ENCODE results near the gene DVL2. TPM values are rescaled to one million over a fixed set of nuclear protein-coding genes. Genes with fewer than 3 reads are reported as not detected.
A peak's percentile ranks its signal among the peaks of the same experiment; 100 is the strongest.

The DVL2 gene
- total RNA-seq, 2 donors from 2014 or later: 52.3 to 116 TPM

GRCh38 chr17:7176841-7177190, 57.5 kb downstream of the DVL2 start:
- intact Hi-C loops (cut with DNase I): loop anchor here (5.0 kb wide), 1 partner anchor 130 kb away; no protein-coding TSS in a partner anchor
- no peak for TF ChIP-seq POLR2A (IDR thresholded peaks at IDR 0.05)
- TF ChIP-seq POLR2AphosphoS5 (IDR thresholded peaks at IDR 0.05): no peak
- TF ChIP-seq CTCF (IDR thresholded peaks at IDR 0.05): no peak
- Histone ChIP-seq H3K36me3 (no peaks in the 10 kb centered on the region), H3K4me3 (no peak overlapping the region), H3K27ac (no peak overlapping the region), H3K4me1 (replicated peaks) (peaks cover 6% of the 10 kb centered on the region), H3K9me3 (no peaks in the 10 kb centered on the region), H3K27me3 (replicated peaks; ENCODE audit: insufficient read depth) (no peaks in the 10 kb centered on the region)
- DNase-seq (ENCODE audit: low spot score): no peak
- 3% methylated on average over 17 of the region's 17 CpGs for WGBS

- Histone ChIP-seq H3K27ac (no peak overlapping the region), H3K27me3 (replicated peaks; ENCODE audit: insufficient read depth) (no peaks in the 10 kb centered on the region), H3K4me3 (no peak overlapping the region), H3K36me3 (no peaks in the 10 kb centered on the region), H3K9me3 (no peaks in the 10 kb centered on the region), H3K4me1 (replicated peaks) (peaks cover 6% of the 10 kb centered on the region)
- no peak for TF ChIP-seq POLR2A (IDR thresholded peaks at IDR 0.05)
- TF ChIP-seq CTCF (IDR thresholded peaks at IDR 0.05): no peak
- TF ChIP-seq POLR2AphosphoS5 (IDR thresholded peaks at IDR 0.05): no peak
- 78% methylated on average over 1 of the region's 1 CpG for WGBS
- no peak for DNase-seq (ENCODE audit: low spot score)
- intact Hi-C loops (cut with DNase I): loop anchor here (5.0 kb wide), 1 partner anchor 129 kb away; no protein-coding TSS in a partner anchor
These were observed 58.0 kb downstream of the DVL2 start for GRCh38 chr17:7176107-7176840.

MicroRNA genes within 50 kb of the gene (microRNA counts, 767-probe panel; counts per million panel counts)
- 0 to 431 counts per million in 2 donors for microRNA hsa-miR-324-3p
- microRNA hsa-miR-324-5p: 2,726 to 2,949 counts per million in 2 donors

Small RNA genes lying within 50 kb of the gene (microRNA-seq; reads per million reads assigned to microRNA genes)
- gene MIR324: 2,250 reads per million, percentile 91 among the genes with 10 or more reads in this experiment

Small RNA genes lying within 50 kb of the gene (small RNA-seq; reads per million reads assigned to genes)
- gene AC120057.4 (0 reads per million in 2 donors), gene MIR324 (8.8 to 14.4 reads per million in 2 donors), gene RF00019 (0 reads per million in 2 donors)

Other genes with a start within 250 kb of the DVL2 start
- gene ALOX12, start 238.5 kb downstream of the DVL2 start, total RNA-seq: under 1 TPM; 0.27 to 0.62 TPM
- 100 to 1,000 TPM; 348 to 418 TPM for gene RNASEK, start 221.9 kb downstream of the DVL2 start, total RNA-seq
- 1 to 10 TPM in 1 of 2 donors, under 1 TPM in 1; 0.96 to 4.0 TPM for gene BCL6B, start 211.5 kb downstream of the DVL2 start, total RNA-seq
- 1 to 10 TPM; 1.7 to 1.8 TPM for gene SLC16A13, start 198.5 kb downstream of the DVL2 start, total RNA-seq
- gene SLC16A11, start 190.4 kb downstream of the DVL2 start, total RNA-seq: 1 to 10 TPM; 1.8 to 2.3 TPM
- 1 to 10 TPM in 1 of 2 donors, under 1 TPM in 1; 0.55 to 5.7 TPM for gene CLEC10A, start 154.3 kb downstream of the DVL2 start, total RNA-seq
- under 1 TPM in 1 of 2 donors, not detected in 1; 0.41 TPM for gene ASGR2, start 119.7 kb downstream of the DVL2 start, total RNA-seq
- gene ASGR1, start 55.1 kb downstream of the DVL2 start, total RNA-seq: 1 to 10 TPM in 1 of 2 donors, under 1 TPM in 1; 0.50 to 9.4 TPM
- 10 to 100 TPM in 1 of 2 donors, 1 to 10 TPM in 1; 9.3 to 31.6 TPM for gene DLG4, start 14.7 kb downstream of the DVL2 start, total RNA-seq
- gene ACADVL, start 14.6 kb downstream of the DVL2 start, total RNA-seq: 100 to 1,000 TPM; 589 to 593 TPM
- 10 to 100 TPM; 41.2 to 92.5 TPM for gene PHF23, start 4.9 kb upstream of the DVL2 start, total RNA-seq
- gene GABARAP, start 7.9 kb upstream of the DVL2 start, total RNA-seq: 100 to 1,000 TPM; 493 to 527 TPM
- 100 to 1,000 TPM in 1 of 2 donors, 10 to 100 TPM in 1; 61.2 to 107 TPM for gene CTDNEP1, start 17.2 kb upstream of the DVL2 start, total RNA-seq
- 10 to 100 TPM; 50.1 to 65.2 TPM for gene ELP5, start 17.7 kb upstream of the DVL2 start, total RNA-seq
- 10 to 100 TPM; 42.0 to 45.8 TPM for gene CLDN7, start 28.0 kb upstream of the DVL2 start, total RNA-seq
- 10 to 100 TPM; 13.8 to 27.4 TPM for gene SLC2A4, start 47.2 kb upstream of the DVL2 start, total RNA-seq
- gene YBX2, start 60.1 kb upstream of the DVL2 start, total RNA-seq: 10 to 100 TPM in 1 of 2 donors, under 1 TPM in 1; 0.64 to 49.1 TPM
- gene EIF5A, start 73.1 kb upstream of the DVL2 start, total RNA-seq: 100 to 1,000 TPM; 172 to 195 TPM
- gene GPS2, start 80.8 kb upstream of the DVL2 start, total RNA-seq: 100 to 1,000 TPM in 1 of 2 donors, 10 to 100 TPM in 1; 88.4 to 140 TPM
- gene NEURL4, start 94.8 kb upstream of the DVL2 start, total RNA-seq: 10 to 100 TPM; 15.7 to 36.0 TPM
- 1 to 10 TPM; 2.5 to 6.5 TPM for gene ACAP1, start 102.0 kb upstream of the DVL2 start, total RNA-seq
- 10 to 100 TPM in 1 of 2 donors, 1 to 10 TPM in 1; 8.9 to 15.2 TPM for gene KCTD11, start 117.6 kb upstream of the DVL2 start, total RNA-seq
- not detected for gene TMEM95, start 120.6 kb upstream of the DVL2 start, total RNA-seq
- gene TNK1, start 146.6 kb upstream of the DVL2 start, total RNA-seq: 10 to 100 TPM in 1 of 2 donors, 1 to 10 TPM in 1; 9.9 to 28.4 TPM
- gene PLSCR3, start 160.0 kb upstream of the DVL2 start, total RNA-seq: 10 to 100 TPM; 25.8 to 26.4 TPM
- gene TMEM256, start 169.6 kb upstream of the DVL2 start, total RNA-seq: 100 to 1,000 TPM in 1 of 2 donors, 10 to 100 TPM in 1; 63.0 to 192 TPM
- 10 to 100 TPM in 1 of 2 donors, 1 to 10 TPM in 1; 8.6 to 16.2 TPM for gene NLGN2, start 173.3 kb upstream of the DVL2 start, total RNA-seq
- gene SPEM1, start 185.8 kb upstream of the DVL2 start, total RNA-seq: 1 to 10 TPM in 1 of 2 donors, not detected in 1; 3.6 TPM
- 1 to 10 TPM in 1 of 2 donors, not detected in 1; 5.3 TPM for gene SPEM2, start 191.1 kb upstream of the DVL2 start, total RNA-seq
- under 1 TPM; 0.09 to 0.11 TPM for gene SPEM3, start 194.3 kb upstream of the DVL2 start, total RNA-seq
- gene TMEM102, start 200.9 kb upstream of the DVL2 start, total RNA-seq: 10 to 100 TPM in 1 of 2 donors, 1 to 10 TPM in 1; 9.9 to 10.3 TPM
- 1 to 10 TPM; 1.2 to 4.2 TPM for gene FGF11, start 205.0 kb upstream of the DVL2 start, total RNA-seq
- 10 to 100 TPM in 1 of 2 donors, 1 to 10 TPM in 1; 6.9 to 10.4 TPM for gene CHRNB1, start 210.5 kb upstream of the DVL2 start, total RNA-seq
- gene ZBTB4, start 245.1 kb upstream of the DVL2 start, total RNA-seq: 10 to 100 TPM; 60.5 to 69.4 TPM
- gene SLC35G6, start 246.9 kb upstream of the DVL2 start, total RNA-seq: not detected
- gene POLR2A, start 249.8 kb upstream of the DVL2 start, total RNA-seq: 100 to 1,000 TPM in 1 of 2 donors, 10 to 100 TPM in 1; 79.7 to 217 TPM

Measured in prostate gland (tissue), 2 donors.